Adipocyte (in vitro differentiated cells): ENCODE data around the gene MAN2B2.

Experiments
- DNase-seq: peaks from one replicate; pipeline ENCODE4 v3.0.0-alpha.2; 2015; ENCODE audit warnings: low read depth
- H3K27me3 ChIP-seq: replicated peaks from 2 replicates; pipeline ENCODE4 v1.7.0; 2013; ENCODE audit warnings: mild to moderate bottlenecking, low read length, moderate library complexity; ENCODE audit not compliant: control insufficient read depth, insufficient read depth
- H3K36me3 ChIP-seq: 2 replicates; pipeline ENCODE4 v1.7.0; 2013; ENCODE audit warnings: low read length, mild to moderate bottlenecking, moderate library complexity; ENCODE audit not compliant: control insufficient read depth, insufficient read depth, severe bottlenecking
- H3K4me1 ChIP-seq: 2 replicates; pipeline ENCODE4 v1.7.0; 2013; ENCODE audit warnings: mild to moderate bottlenecking, low read length, moderate library complexity; ENCODE audit not compliant: control insufficient read depth, insufficient read depth
- H3K4me3 ChIP-seq: 2 replicates; pipeline ENCODE4 v1.7.0; 2013; ENCODE audit warnings: mild to moderate bottlenecking, low read length, moderate library complexity
- H3K9ac ChIP-seq: 2 replicates; pipeline ENCODE4 v1.7.0; 2013; ENCODE audit warnings: mild to moderate bottlenecking, low read length, moderate library complexity
- H3K9me3 ChIP-seq: 2 replicates; pipeline ENCODE4 v1.7.0; 2013; ENCODE audit warnings: mild to moderate bottlenecking, low read length, moderate library complexity; ENCODE audit not compliant: control insufficient read depth

Gene MAN2B2

DNA sequence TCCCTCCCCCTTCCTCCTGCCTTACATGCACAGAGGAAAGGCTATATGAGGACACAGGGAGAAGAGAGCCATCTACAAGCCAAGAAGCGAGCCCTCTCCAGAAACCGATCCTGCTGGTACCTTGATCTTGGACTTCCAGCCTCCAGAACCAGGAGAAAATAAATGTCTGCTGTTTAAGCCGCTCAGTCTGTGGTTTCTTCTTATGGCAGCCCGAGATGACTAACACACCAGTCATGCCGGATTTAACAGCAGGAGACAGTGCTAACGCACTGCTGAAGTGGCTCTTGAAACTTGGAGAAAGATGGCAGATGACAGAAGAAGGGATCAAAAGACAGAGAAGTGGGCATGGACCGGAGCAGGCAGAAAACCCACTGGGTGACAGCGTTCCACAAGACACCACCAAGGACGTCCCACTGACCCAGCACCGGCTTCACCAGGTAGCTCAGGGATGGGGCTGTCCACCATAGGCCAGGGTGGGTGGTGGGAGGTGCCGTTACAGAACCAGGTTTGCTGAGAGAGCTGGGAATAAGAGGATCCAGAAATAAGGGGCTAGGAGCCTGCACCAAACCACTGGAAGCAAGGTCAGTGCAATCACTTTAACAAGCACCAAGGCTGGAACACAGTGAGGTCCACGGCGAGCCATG, 6.2 kb upstream of the MAN2B2 start:
- peak; percentile 22 for DNase-seq
- H3K27me3 ChIP-seq, result peaks cover 38% of the 10 kb centered on the region

DNA sequence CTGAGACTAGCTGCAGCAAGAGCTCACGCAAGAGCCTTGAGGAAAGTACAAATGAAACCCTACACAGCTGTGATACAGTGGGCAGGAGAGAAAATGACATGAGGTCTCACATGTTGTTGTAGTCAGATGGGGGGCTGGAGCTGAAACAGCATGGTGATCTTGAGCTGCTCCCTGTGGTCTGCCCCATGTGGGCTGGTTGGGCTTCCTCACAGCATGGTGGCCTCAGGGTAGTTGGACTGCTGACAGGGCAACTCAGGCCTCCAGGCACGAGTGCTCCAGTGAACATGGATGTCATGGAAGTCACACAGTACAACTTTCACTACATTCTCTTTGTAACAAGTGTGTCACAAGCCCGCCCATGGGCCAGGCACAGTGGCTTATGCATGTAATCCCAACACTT, 3.4 kb upstream of the MAN2B2 start:
- Histone ChIP-seq H3K4me1 (peaks cover 11% of the 10 kb centered on the region), H3K36me3 (no peaks in the 10 kb centered on the region), H3K9me3 (peaks cover 10% of the 10 kb centered on the region), H3K27me3 (peaks cover 29% of the 10 kb centered on the region), H3K4me3 (no peak overlapping the region), H3K9ac (no peak overlapping the region)
- no peak for DNase-seq

More for the DNA sequence above, 6.2 kb upstream of the MAN2B2 start:
- H3K4me3 ChIP-seq, result no peak overlapping the region
- H3K9me3 ChIP-seq, result peaks cover 15% of the 10 kb centered on the region
- H3K4me1 ChIP-seq, result no peaks in the 10 kb centered on the region
- H3K36me3 ChIP-seq, result no peaks in the 10 kb centered on the region
- H3K9ac ChIP-seq, result no peak overlapping the region

GRCh38 chr4:6573551-6573950, 1.4 kb upstream of the MAN2B2 start:
- Histone ChIP-seq H3K36me3 (peaks cover 5% of the 10 kb centered on the region), H3K9ac (no peak overlapping the region), H3K27me3 (peaks cover 29% of the 10 kb centered on the region), H3K9me3 (peaks cover 10% of the 10 kb centered on the region), H3K4me3 (no peak overlapping the region), H3K4me1 (peaks cover 11% of the 10 kb centered on the region)
- no peak for DNase-seq

DNA sequence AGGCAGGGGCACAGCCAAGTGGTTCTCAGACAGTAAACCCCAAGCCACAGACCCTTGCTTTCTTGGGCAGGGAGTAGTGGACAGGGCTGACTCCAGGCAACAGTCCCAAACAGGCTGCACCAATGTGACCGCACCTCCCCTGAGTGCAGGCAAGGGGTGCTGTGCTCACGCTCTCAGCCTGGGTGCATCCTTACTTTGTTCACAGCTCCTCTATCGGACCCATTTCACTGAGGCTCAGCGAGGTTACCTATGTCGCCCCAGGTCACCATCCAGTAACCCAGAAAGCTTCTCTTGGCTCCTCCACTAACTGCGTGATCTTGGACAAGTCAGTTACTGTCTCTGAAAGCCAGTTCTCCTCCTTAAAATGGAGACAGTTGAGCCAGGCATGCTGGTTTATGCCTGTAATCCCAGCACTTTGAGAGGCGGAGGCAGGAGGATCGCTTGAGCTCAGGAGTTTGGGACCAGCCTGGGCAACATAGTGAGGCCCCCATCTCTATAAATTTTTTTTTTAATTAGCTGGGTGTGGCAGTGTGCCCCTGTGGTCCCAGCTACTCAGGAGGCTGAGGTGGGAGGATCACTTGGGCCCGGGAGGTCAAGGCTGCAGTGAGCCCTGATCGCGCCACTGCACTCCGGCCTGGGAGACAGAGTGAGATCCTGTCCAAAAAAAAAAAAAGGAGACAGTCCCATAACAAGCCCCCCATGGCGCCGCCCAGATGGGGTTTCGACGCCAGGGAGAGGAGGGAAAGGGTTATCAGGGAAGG, 823 bp upstream of the MAN2B2 start:
- H3K4me1 ChIP-seq, result peaks cover 11% of the 10 kb centered on the region
- peak overlapping the region; percentile 85 for H3K9ac ChIP-seq
- no peak for DNase-seq
- H3K27me3 ChIP-seq, result peaks cover 29% of the 10 kb centered on the region
- peaks cover 10% of the 10 kb centered on the region for H3K9me3 ChIP-seq
- H3K36me3 ChIP-seq, result peaks cover 11% of the 10 kb centered on the region
- peak overlapping the region; percentile 93 for H3K4me3 ChIP-seq

- Histone ChIP-seq H3K4me3 (peak overlapping the region; percentile 93), H3K27me3 (peaks cover 25% of the 10 kb centered on the region), H3K9ac (peak overlapping the region; percentile 91), H3K4me1 (peaks cover 11% of the 10 kb centered on the region), H3K9me3 (peaks cover 10% of the 10 kb centered on the region), H3K36me3 (peaks cover 27% of the 10 kb centered on the region)
- no peak for DNase-seq
These were observed 683 bp downstream of the MAN2B2 start for GRCh38 chr4:6575503-6576240.

DNA sequence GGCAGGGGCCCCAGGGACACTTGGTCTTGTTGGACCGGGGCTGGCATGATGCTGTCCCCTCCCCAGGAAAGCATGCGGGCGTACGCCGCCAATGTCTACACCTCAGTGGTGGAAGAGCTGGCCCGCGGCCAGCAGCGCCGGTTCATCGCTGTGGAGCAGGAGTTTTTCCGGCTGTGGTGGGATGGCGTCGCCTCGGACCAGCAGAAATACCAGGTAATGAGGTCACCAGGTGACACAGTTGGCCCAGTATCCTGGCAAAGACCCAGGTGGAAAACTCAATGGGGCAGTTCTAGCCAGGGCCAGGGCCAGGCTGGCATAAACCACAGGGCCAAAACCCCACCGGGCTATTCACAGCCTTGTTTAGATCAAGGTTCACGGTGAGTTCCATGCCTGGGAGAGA, 1.5 kb downstream of the MAN2B2 start:
- Histone ChIP-seq H3K4me3 (no peak overlapping the region), H3K27me3 (peaks cover 18% of the 10 kb centered on the region), H3K36me3 (peaks cover 30% of the 10 kb centered on the region), H3K9ac (no peak overlapping the region), H3K9me3 (peaks cover 2% of the 10 kb centered on the region), H3K4me1 (peaks cover 11% of the 10 kb centered on the region)
- no peak for DNase-seq

GRCh38 chr4:6576932-6577331, 1.9 kb downstream of the MAN2B2 start:
- Histone ChIP-seq H3K4me3 (no peak overlapping the region), H3K27me3 (peaks cover 18% of the 10 kb centered on the region), H3K9ac (no peak overlapping the region), H3K4me1 (peaks cover 11% of the 10 kb centered on the region), H3K9me3 (no peaks in the 10 kb centered on the region), H3K36me3 (peaks cover 35% of the 10 kb centered on the region)
- DNase-seq, result no peak

GRCh38 chr4:6577409-6577808, 2.4 kb downstream of the MAN2B2 start:
- Histone ChIP-seq H3K4me3 (no peak overlapping the region), H3K36me3 (peaks cover 36% of the 10 kb centered on the region), H3K9ac (no peak overlapping the region), H3K27me3 (peaks cover 16% of the 10 kb centered on the region), H3K9me3 (no peaks in the 10 kb centered on the region), H3K4me1 (peaks cover 11% of the 10 kb centered on the region)
- no peak for DNase-seq

GRCh38 chr4:6578221-6578620, 3.2 kb downstream of the MAN2B2 start:
- peaks cover 11% of the 10 kb centered on the region for H3K4me1 ChIP-seq
- peaks cover 8% of the 10 kb centered on the region for H3K27me3 ChIP-seq
- no peak for DNase-seq
- no peak overlapping the region for H3K4me3 ChIP-seq
- no peak overlapping the region for H3K9ac ChIP-seq
- H3K36me3 ChIP-seq, result peaks cover 36% of the 10 kb centered on the region
- H3K9me3 ChIP-seq, result no peaks in the 10 kb centered on the region

DNA sequence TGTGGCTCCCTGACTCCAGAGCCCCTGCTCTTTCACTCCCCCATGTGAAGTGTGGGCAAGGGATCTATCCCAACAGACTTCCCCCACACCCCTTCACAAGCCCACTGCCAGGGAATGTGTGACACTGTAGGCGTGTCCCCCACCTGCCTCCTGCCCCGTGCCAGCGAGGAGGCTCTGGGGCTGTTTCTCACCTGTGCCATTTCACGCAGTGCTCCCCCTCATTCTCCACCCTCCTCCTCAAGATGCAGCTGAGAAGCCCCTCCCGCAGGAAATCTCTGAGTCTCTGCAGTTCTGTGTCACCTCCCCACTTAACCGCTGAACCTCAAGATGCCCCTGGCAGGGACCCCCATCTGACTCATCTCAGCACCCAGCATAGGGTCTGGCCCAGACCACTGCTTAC, 5.4 kb downstream of the MAN2B2 start:
- Histone ChIP-seq H3K9ac (no peak overlapping the region), H3K27me3 (no peaks in the 10 kb centered on the region), H3K36me3 (peaks cover 36% of the 10 kb centered on the region), H3K4me3 (no peak overlapping the region), H3K4me1 (peaks cover 6% of the 10 kb centered on the region), H3K9me3 (no peaks in the 10 kb centered on the region)
- no peak for DNase-seq

- H3K36me3 ChIP-seq, result peaks cover 36% of the 10 kb centered on the region
- H3K4me1 ChIP-seq, result no peaks in the 10 kb centered on the region
- H3K27me3 ChIP-seq, result no peaks in the 10 kb centered on the region
- no peak overlapping the region for H3K4me3 ChIP-seq
- H3K9ac ChIP-seq, result no peak overlapping the region
- DNase-seq, result no peak
- H3K9me3 ChIP-seq, result no peaks in the 10 kb centered on the region
These were observed 6.7 kb downstream of the MAN2B2 start for GRCh38 chr4:6581566-6582121.
